Measurements from ENCODE around the gene INSRR. TPM values are rescaled to one million over a fixed set of nuclear protein-coding genes. Genes with fewer than 3 reads are reported as not detected.

The INSRR gene
- total and polyA plus RNA-seq, 2 of the 4 experiments (the other 2 are of a cell fraction): not detected

DNA sequence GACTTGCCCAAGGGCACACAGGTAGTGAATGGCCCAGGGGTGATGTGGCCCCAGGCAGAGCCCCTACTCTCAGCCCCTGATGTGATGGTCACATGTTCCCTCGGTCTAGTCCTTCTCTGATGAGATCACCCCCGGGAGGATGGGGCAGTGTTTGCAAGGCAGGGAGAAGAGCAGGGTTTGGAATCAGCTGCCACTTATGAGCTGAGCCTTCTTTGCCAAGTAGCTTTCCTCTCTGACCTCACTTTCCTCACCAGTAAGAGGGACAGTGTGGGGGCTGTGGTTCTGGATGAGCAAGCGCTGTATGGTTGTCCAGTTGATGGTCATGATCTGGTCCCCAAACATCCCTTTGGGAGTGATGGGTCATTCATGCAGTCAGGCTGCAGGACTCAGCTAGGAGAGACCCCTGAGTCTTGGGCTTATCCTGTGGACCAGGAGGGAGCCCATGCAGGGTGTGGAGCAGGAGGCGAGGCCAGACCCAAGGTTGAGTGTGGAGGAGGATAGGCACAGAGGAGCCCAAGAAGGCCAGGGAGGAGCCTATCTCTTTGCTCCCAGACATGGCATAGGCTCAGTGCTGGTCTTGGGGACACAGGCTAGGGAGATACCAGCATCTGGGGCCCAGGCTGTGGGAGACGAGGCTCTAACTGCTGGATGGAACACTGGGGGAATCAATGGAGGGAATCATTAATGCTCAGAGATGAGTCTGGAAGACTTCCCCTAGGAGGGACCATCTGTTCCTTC, 18.7 kb upstream of the INSRR start:
- Histone ChIP-seq H3K56ac (ENCODE audit: extremely low read depth, insufficient read depth, low read length) (no peak overlapping the region), H4K5ac (ENCODE audit: low read depth, low read length) (no peak overlapping the region), H2BK120ac (ENCODE audit: low read depth, low read length) (no peak overlapping the region), H3K4me2 (ENCODE audit: low read depth, low read length) (no peak overlapping the region), H2AFZ (replicated peaks; ENCODE audit: low read length, poor library complexity) (no peak overlapping the region), H4K91ac (ENCODE audit: insufficient read depth, low read depth, low read length) (no peak overlapping the region), H3K4me1 (ENCODE audit: control insufficient read depth, insufficient read depth, low read length) (no peaks in the 10 kb centered on the region), H3K27me3 (ENCODE audit: control insufficient read depth, insufficient read depth, low read length) (peaks cover 80% of the 10 kb centered on the region), H4K8ac (ENCODE audit: low read depth in 2 of 2, low read length in 2 of 2) (no peak overlapping the region), H3K4ac (ENCODE audit: low read depth, low read length) (no peak overlapping the region), H2BK20ac (ENCODE audit: low read depth, low read length) (no peak overlapping the region), H2AK9ac (replicated peaks; ENCODE audit: low read depth, low read length, poor library complexity) (no peak overlapping the region), H3K9ac (ENCODE audit: low read depth, low read length) (no peak overlapping the region), H3K79me1 (ENCODE audit: low read depth in 1 of 2, low read length in 2 of 2) (no peaks in the 10 kb centered on the region), H3K23ac (ENCODE audit: low read depth, low read length) (no peak overlapping the region), H3K27ac (ENCODE audit: insufficient read depth, low read length) (no peak overlapping the region), H3K4me3 (ENCODE audit: insufficient read depth, low read depth, low read length) (no peak overlapping the region), H3K18ac (ENCODE audit: low read depth, low read length) (no peak overlapping the region), H2BK5ac (ENCODE audit: low read depth, low read length, poor library complexity, severe bottlenecking) (no peak overlapping the region), H3K36me3 (ENCODE audit: control insufficient read depth, insufficient read depth, low read length) (no peaks in the 10 kb centered on the region), H3K9me1 (ENCODE audit: insufficient read depth, low read length) (no peaks in the 10 kb centered on the region), H3K14ac (replicated peaks; ENCODE audit: low read depth, low read length) (no peak overlapping the region), H2BK15ac (ENCODE audit: low read depth, low read length) (no peak overlapping the region), H4K20me1 (ENCODE audit: insufficient read depth, low read length) (peaks cover 4% of the 10 kb centered on the region; the same call in 1 of the 2 replicates), H3K9me3 (ENCODE audit: control insufficient read depth, insufficient read depth, low read length) (no peaks in the 10 kb centered on the region), H2AK5ac (ENCODE audit: low read depth, low read length) (no peak overlapping the region)
- ChIA-PET POLR2A (ENCODE audit: unreplicated experiment) (no interaction called here), CTCF (no interaction called here)
- dilution Hi-C loops (cut with HindIII; ENCODE audit: low sequenced_read_pairs, unreplicated experiment): no loop called here
- TF ChIP-seq NFE2L2 (IDR thresholded peaks at IDR 0.05; ENCODE audit: low read depth, low read length): no peak
- TF ChIP-seq CHD1 (IDR thresholded peaks at IDR 0.05; ENCODE audit: low read depth, low read length): no peak
- TF ChIP-seq ELK1 (IDR thresholded peaks at IDR 0.05; ENCODE audit: borderline replicate concordance, low read depth, low read length): no peak
- no peak for TF ChIP-seq BHLHE40 (IDR thresholded peaks at IDR 0.05; ENCODE audit: low read depth, low read length)
- no peak for TF ChIP-seq RAD21 (IDR thresholded peaks at IDR 0.05; ENCODE audit: low read length)
- TF ChIP-seq FOS (IDR thresholded peaks at IDR 0.05; ENCODE audit: low read depth, low read length): no peak
- TF ChIP-seq MAZ (IDR thresholded peaks at IDR 0.05; ENCODE audit: borderline replicate concordance, low read depth, low read length): no peak
- TF ChIP-seq POLR2A (IDR thresholded peaks at IDR 0.05; ENCODE audit: low read depth, low read length): no peak
- TF ChIP-seq SMC3 (IDR thresholded peaks at IDR 0.05; ENCODE audit: low read depth, low read length): no peak
- no peak for TF ChIP-seq CEBPB (IDR thresholded peaks at IDR 0.05; ENCODE audit: low read depth, low read length)
- no peak for TF ChIP-seq CTCF (conservative IDR thresholded peaks at IDR 0.05; ENCODE audit: low read depth, low read length)
- TF ChIP-seq RFX5 (IDR thresholded peaks at IDR 0.05; ENCODE audit: low read depth, low read length): no peak
- TF ChIP-seq MAFK (IDR thresholded peaks at IDR 0.05; ENCODE audit: low read depth, low read length): no peak
- no peak for TF ChIP-seq RCOR1 (IDR thresholded peaks at IDR 0.05; ENCODE audit: insufficient replicate concordance, low read length)
- no peak for TF ChIP-seq MXI1 (IDR thresholded peaks at IDR 0.05; ENCODE audit: borderline replicate concordance, low read depth, low read length)
- TF ChIP-seq USF2 (IDR thresholded peaks at IDR 0.05; ENCODE audit: low read depth, low read length): no peak
- no peak for ATAC-seq (ENCODE audit: low read depth)
- no CpG with 5 or more reads among the region's 5 CpGs for WGBS, 2 experiments (ENCODE audit: extremely low coverage in 2 of 2, insufficient read length in 1 of 2)
- DNase-seq: no peak
- intact Hi-C loops (cut with micrococcal nuclease): no loop called here
- in situ Hi-C loops (cut with MboI; ENCODE audit: low sequenced_read_pairs): no loop called here
- BruUV-seq (replicated peaks): no TSS peak

Measured in IMR-90 (cell line).